ENCODE results near the gene MPHOSPH9. TPM values are rescaled to one million over a fixed set of nuclear protein-coding genes. Genes with fewer than 3 reads are reported as not detected.

MPHOSPH9 gene
- total and polyA plus RNA-seq, 2 of the 13 experiments (the other 11 are each of a cell fraction or from before 2014, with no cell fraction given), result 20.3 to 63.4 TPM

GRCh38 chr12:123104809-123105208 is 128.1 kb downstream of the MPHOSPH9 start (continued):
- peak; percentile 98 for TF ChIP-seq ZSCAN29 (CRISPR knock-in tag; conservative IDR thresholded peaks at IDR 0.05)
- TF ChIP-seq KLF9 (CRISPR knock-in tag; IDR thresholded peaks at IDR 0.05; ENCODE audit: low read depth), result no peak
- TF ChIP-seq EZH2 (conservative IDR thresholded peaks at IDR 0.05; ENCODE audit: low read depth, low read length), result no peak
- no peak for TF ChIP-seq GZF1 (CRISPR knock-in tag; IDR thresholded peaks at IDR 0.05)
- no peak for TF ChIP-seq FIP1L1 (IDR thresholded peaks at IDR 0.05; ENCODE audit: borderline replicate concordance, insufficient read depth, low read depth, low read length)
- no peak for TF ChIP-seq KAT2B (IDR thresholded peaks at IDR 0.05; ENCODE audit: borderline replicate concordance, low read depth, low read length)
- TF ChIP-seq TCF12 (IDR thresholded peaks at IDR 0.05), result no peak
- no peak for TF ChIP-seq TCF12 (CRISPR knock-in tag; IDR thresholded peaks at IDR 0.05)
- no peak for TF ChIP-seq SALL2 (CRISPR knock-in tag; IDR thresholded peaks at IDR 0.05)
- TF ChIP-seq KDM3A (CRISPR knock-in tag; IDR thresholded peaks at IDR 0.05; ENCODE audit: low read depth), result no peak
- TF ChIP-seq ZMYM3 (CRISPR knock-in tag; IDR thresholded peaks at IDR 0.05), result no peak
- no peak for TF ChIP-seq RARG (CRISPR knock-in tag; IDR thresholded peaks at IDR 0.05; ENCODE audit: low read depth)

Small RNA genes lying within 50 kb of the gene (small RNA-seq; reads per million reads assigned to genes)
- gene RNA5SP375 (ENCODE audit: insufficient read depth in 2 of 3, insufficient read length in 3 of 3, low read depth in 2 of 3, low replicate concordance in 1 of 3), result 0 reads per million in 3 experiments

Other genes starting within 250 kb of the MPHOSPH9 start
- 4.2 and 4.7 TPM in 2 replicates for gene PITPNM2, start 82.1 kb downstream of the MPHOSPH9 start, total RNA-seq (2016; rRNA removed; fragmentation: Illumina TruSeq; extraction: Trizol)
- 5.3 TPM in 2 replicates for gene PITPNM2, start 82.1 kb downstream of the MPHOSPH9 start, polyA plus RNA-seq (2011; rRNA removed)
- gene MTRFR, start 295 bp upstream of the MPHOSPH9 start, total RNA-seq (2016; rRNA removed; fragmentation: Illumina TruSeq; extraction: Trizol), result 9.9 and 10.0 TPM in 2 replicates
- 6.6 and 7.1 TPM in 2 replicates for gene MTRFR, start 295 bp upstream of the MPHOSPH9 start, polyA plus RNA-seq (2011; rRNA removed)
- 124 and 127 TPM in 2 replicates for gene CDK2AP1, start 38.7 kb upstream of the MPHOSPH9 start, total RNA-seq (2016; rRNA removed; fragmentation: Illumina TruSeq; extraction: Trizol)
- gene CDK2AP1, start 38.7 kb upstream of the MPHOSPH9 start, polyA plus RNA-seq (2011; rRNA removed), result 86.4 and 134 TPM in 2 replicates
- gene SBNO1, start 131.7 kb upstream of the MPHOSPH9 start, total RNA-seq (2016; rRNA removed; fragmentation: Illumina TruSeq; extraction: Trizol), result 40.2 and 69.6 TPM in 2 replicates
- gene SBNO1, start 131.7 kb upstream of the MPHOSPH9 start, polyA plus RNA-seq (2011; rRNA removed), result 8.7 and 10.9 TPM in 2 replicates
- gene KMT5A, start 151.0 kb upstream of the MPHOSPH9 start, total RNA-seq (2016; rRNA removed; fragmentation: Illumina TruSeq; extraction: Trizol), result 22.5 and 26.5 TPM in 2 replicates
- 12.4 and 14.0 TPM in 2 replicates for gene KMT5A, start 151.0 kb upstream of the MPHOSPH9 start, polyA plus RNA-seq (2011; rRNA removed)
- 8.1 and 9.1 TPM in 2 replicates for gene RILPL2, start 203.5 kb upstream of the MPHOSPH9 start, total RNA-seq (2016; rRNA removed; fragmentation: Illumina TruSeq; extraction: Trizol)
- 2.5 and 2.7 TPM in 2 replicates for gene RILPL2, start 203.5 kb upstream of the MPHOSPH9 start, polyA plus RNA-seq (2011; rRNA removed)
- gene SNRNP35, start 225.0 kb upstream of the MPHOSPH9 start, total RNA-seq (2016; rRNA removed; fragmentation: Illumina TruSeq; extraction: Trizol), result 21.9 and 22.6 TPM in 2 replicates
- 11.3 and 11.9 TPM in 2 replicates for gene SNRNP35, start 225.0 kb upstream of the MPHOSPH9 start, polyA plus RNA-seq (2011; rRNA removed)